HepG2 (cell line): ENCODE results near the gene ETV5. TPM values are rescaled to one million over a fixed set of nuclear protein-coding genes. Genes with fewer than 3 reads are reported as not detected.
A peak's percentile ranks its signal among the peaks of the same experiment; 100 is the strongest.

Source experiments
- AHR ChIP-seq: IDR thresholded peaks from 2 replicates; pipeline ENCODE4 v1.6.1; 2018; ENCODE audit warnings: missing genetic modification reagents, missing compliant biosample characterization
- KLF16 ChIP-seq, 2 experiments: sonication (generic) in 1 of 2; formaldehyde crosslinking in 1 of 2; IDR thresholded peaks; 2 replicates each; pipeline versions ENCODE4 v1.6.1 to v1.8.0; 2016 to 2023; ENCODE audit warnings: missing genetic modification reagents in 2 of 2, missing compliant biosample characterization in 1 of 2
- MED13 ChIP-seq: sonication (generic); formaldehyde crosslinking; IDR thresholded peaks from 2 replicates; pipeline ENCODE4 v1.5.0; 2020; ENCODE audit warnings: missing genetic modification reagents
- NCOA1 ChIP-seq: sonication (generic); formaldehyde crosslinking; IDR thresholded peaks from 2 replicates; pipeline ENCODE4 v1.9.0; 2021; ENCODE audit warnings: missing genetic modification reagents
- NFYC ChIP-seq: IDR thresholded peaks from 2 replicates; pipeline ENCODE4 v1.6.1; 2016; ENCODE audit warnings: missing genetic modification reagents, missing compliant biosample characterization
- ONECUT2 ChIP-seq: sonication (generic); formaldehyde crosslinking; IDR thresholded peaks from 2 replicates; pipeline ENCODE4 v1.4.0; 2020; ENCODE audit warnings: missing genetic modification reagents
- ZBTB7A ChIP-seq: sonication (generic); formaldehyde crosslinking; IDR thresholded peaks from 2 replicates; pipeline ENCODE4 v1.8.0; 2022; ENCODE audit warnings: mild to moderate bottlenecking, missing genetic modification reagents
- ZBTB7B ChIP-seq: sonication (generic); formaldehyde crosslinking; IDR thresholded peaks from 2 replicates; pipeline ENCODE4 v1.4.0; 2020; ENCODE audit warnings: missing genetic modification reagents
- ZFX ChIP-seq: sonication (generic); formaldehyde crosslinking; IDR thresholded peaks from 2 replicates; pipeline ENCODE4 v1.4.0; 2020; ENCODE audit warnings: mild to moderate bottlenecking, low read depth, missing genetic modification reagents, moderate library complexity
- ZHX2 ChIP-seq, 2 experiments: sonication (generic) in 1 of 2; formaldehyde crosslinking in 1 of 2; IDR thresholded peaks; 2 replicates each; pipeline versions ENCODE4 v1.6.1 to v1.9.0; 2014 to 2022; ENCODE audit warnings: antibody characterized with exemption in 1 of 2, borderline replicate concordance in 1 of 2, inconsistent platforms in 1 of 2, low read depth in 1 of 2, missing genetic modification reagents in 1 of 2
- ZNF3 ChIP-seq: IDR thresholded peaks from 2 replicates; pipeline ENCODE4 v1.7.0; 2017; ENCODE audit warnings: inconsistent platforms
- ZNF329 ChIP-seq: sonication (generic); formaldehyde crosslinking; IDR thresholded peaks from 2 replicates; pipeline ENCODE4 v1.9.0; 2021; ENCODE audit warnings: low read depth, mild to moderate bottlenecking, missing genetic modification reagents
- ZNF510 ChIP-seq: sonication (generic); formaldehyde crosslinking; IDR thresholded peaks from 2 replicates; pipeline ENCODE4 v1.4.0; 2020; ENCODE audit warnings: low read depth, mild to moderate bottlenecking, missing genetic modification reagents
- ZNF776 ChIP-seq: sonication (generic); formaldehyde crosslinking; IDR thresholded peaks from 2 replicates; pipeline ENCODE4 v1.4.0; 2020; ENCODE audit warnings: mild to moderate bottlenecking, missing genetic modification reagents
- polyA plus RNA-seq, 8 experiments: library from polyadenylated mRNA; depleted of rRNA in 3 of 8; stranded (reverse) in 7 of 8; unstranded in 1 of 8; fragments of >200 nt; fragmentation: Illumina TruSeq in 4 of 8; extraction: Trizol in 4 of 8; gene quantifications; 2 replicates each; pipeline versions ENCODE4 v1.2.1 to v1.2.3, GENCODE V29; 2011 to 2016; ENCODE audit warnings: low read depth in 4 of 8, missing spikeins in 1 of 8, mixed read lengths in 1 of 8; ENCODE audit not compliant: insufficient read depth in 1 of 8
- total RNA-seq, 5 experiments: library from RNA; depleted of rRNA; stranded (reverse); fragments of >200 nt; fragmentation: Illumina TruSeq; extraction: Trizol; gene quantifications; 2 replicates each; pipeline ENCODE4 v1.2.3, GENCODE V29; 2016; ENCODE audit warnings: low read depth in 1 of 5
- TF ChIP-seq, protein P1 (sequence below): sonication (generic); formaldehyde crosslinking; IDR thresholded peaks from 2 replicates; pipeline ENCODE4 v1.5.1; 2020; ENCODE audit warnings: mild to moderate bottlenecking, moderate library complexity, missing genetic modification reagents
- TF ChIP-seq, protein P2 (sequence below): sonication (generic); formaldehyde crosslinking; IDR thresholded peaks from 2 replicates; pipeline ENCODE4 v1.4.0; 2020; ENCODE audit warnings: low read depth, missing genetic modification reagents

ETV5 gene
- total and polyA plus RNA-seq, 2 of the 13 experiments (the other 11 are each of a cell fraction or from before 2014, with no cell fraction given) = 52.9 to 57.2 TPM

DNA sequence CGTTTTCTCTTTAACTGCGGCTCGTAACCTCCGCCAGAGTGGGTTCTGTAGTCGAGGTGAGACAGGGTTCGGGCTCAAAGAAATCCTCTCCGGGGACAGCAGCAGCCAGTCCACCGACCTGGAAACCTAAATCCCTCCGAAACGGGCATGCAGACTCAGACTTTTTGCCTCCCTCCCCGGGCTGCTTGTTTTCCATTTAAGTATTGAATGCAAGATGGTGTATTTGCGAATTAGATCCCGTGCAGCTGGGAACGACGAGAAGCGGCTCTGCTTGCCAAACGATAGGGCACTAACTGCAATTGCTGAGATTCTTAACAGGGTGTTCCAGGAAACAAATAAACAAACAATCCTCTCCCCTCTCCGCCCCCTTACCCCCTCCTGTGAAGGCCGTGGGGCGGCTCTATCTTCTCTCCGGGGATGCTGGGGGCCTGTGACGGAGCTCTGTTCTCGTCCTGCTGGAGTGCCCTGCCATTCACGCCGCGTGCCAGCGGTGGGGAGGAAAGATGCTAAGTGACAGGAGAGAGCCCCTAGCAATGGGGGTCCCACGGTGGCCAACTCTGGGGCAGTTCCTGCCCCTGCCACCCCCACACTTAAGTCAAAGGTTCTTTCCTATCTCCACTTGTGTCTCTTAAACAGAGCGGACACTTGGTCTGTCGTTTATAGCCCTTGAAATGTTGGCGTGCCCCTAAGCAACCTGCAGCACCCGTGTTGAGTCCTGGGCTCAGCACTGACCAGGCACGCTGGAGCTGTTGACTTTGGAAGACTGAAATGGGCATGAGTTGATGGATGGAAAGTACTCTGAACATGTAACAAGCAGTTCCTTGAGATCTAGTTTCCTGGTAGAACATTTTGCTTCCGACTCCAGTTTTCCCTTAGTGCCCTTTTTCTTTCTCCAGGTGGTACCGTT, 1.3 kb upstream of the ETV5 start (continued):
- TF ChIP-seq, protein P1, sequence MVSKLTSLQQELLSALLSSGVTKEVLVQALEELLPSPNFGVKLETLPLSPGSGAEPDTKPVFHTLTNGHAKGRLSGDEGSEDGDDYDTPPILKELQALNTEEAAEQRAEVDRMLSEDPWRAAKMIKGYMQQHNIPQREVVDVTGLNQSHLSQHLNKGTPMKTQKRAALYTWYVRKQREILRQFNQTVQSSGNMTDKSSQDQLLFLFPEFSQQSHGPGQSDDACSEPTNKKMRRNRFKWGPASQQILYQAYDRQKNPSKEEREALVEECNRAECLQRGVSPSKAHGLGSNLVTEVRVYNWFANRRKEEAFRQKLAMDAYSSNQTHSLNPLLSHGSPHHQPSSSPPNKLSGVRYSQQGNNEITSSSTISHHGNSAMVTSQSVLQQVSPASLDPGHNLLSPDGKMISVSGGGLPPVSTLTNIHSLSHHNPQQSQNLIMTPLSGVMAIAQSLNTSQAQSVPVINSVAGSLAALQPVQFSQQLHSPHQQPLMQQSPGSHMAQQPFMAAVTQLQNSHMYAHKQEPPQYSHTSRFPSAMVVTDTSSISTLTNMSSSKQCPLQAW (CRISPR knock-in tag) = peak; percentile 5; the same call in 1 of the 2 replicates
- TF ChIP-seq, protein P2, sequence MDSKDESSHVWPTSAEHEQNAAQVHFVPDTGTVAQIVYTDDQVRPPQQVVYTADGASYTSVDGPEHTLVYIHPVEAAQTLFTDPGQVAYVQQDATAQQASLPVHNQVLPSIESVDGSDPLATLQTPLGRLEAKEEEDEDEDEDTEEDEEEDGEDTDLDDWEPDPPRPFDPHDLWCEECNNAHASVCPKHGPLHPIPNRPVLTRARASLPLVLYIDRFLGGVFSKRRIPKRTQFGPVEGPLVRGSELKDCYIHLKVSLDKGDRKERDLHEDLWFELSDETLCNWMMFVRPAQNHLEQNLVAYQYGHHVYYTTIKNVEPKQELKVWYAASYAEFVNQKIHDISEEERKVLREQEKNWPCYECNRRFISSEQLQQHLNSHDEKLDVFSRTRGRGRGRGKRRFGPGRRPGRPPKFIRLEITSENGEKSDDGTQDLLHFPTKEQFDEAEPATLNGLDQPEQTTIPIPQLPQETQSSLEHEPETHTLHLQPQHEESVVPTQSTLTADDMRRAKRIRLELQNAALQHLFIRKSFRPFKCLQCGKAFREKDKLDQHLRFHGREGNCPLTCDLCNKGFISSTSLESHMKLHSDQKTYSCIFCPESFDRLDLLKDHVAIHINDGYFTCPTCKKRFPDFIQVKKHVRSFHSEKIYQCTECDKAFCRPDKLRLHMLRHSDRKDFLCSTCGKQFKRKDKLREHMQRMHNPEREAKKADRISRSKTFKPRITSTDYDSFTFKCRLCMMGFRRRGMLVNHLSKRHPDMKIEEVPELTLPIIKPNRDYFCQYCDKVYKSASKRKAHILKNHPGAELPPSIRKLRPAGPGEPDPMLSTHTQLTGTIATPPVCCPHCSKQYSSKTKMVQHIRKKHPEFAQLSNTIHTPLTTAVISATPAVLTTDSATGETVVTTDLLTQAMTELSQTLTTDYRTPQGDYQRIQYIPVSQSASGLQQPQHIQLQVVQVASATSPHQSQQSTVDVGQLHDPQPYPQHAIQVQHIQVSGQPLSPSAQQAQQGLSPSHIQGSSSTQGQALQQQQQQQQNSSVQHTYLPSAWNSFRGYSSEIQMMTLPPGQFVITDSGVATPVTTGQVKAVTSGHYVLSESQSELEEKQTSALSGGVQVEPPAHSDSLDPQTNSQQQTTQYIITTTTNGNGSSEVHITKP = peak; percentile 85
- no peak for TF ChIP-seq ZNF329 (CRISPR knock-in tag)
- TF ChIP-seq KLF16 (CRISPR knock-in tag; IDR thresholded peaks at IDR 0.05) = 0 out of 4 replicates have a peak, but pooled peaks of 1 of the 2 experiments have one; percentile 20
- TF ChIP-seq MED13 = no peak
- TF ChIP-seq ZBTB7B (CRISPR knock-in tag) = 0 out of 2 replicates have a peak, but pooled peaks have one; percentile 29
- 0 out of 2 replicates have a peak, but pooled peaks have one; percentile 20 for TF ChIP-seq ZNF776 (CRISPR knock-in tag)
- no peak for TF ChIP-seq ZHX2 (IDR thresholded peaks at IDR 0.05; ENCODE audit: low read depth)
- no peak for TF ChIP-seq ZHX2 (CRISPR knock-in tag; IDR thresholded peaks at IDR 0.05; ENCODE audit: borderline replicate concordance)
- no peak for TF ChIP-seq ZNF510 (CRISPR knock-in tag)
- no peak for TF ChIP-seq NFYC (CRISPR knock-in tag)
- peak; percentile 8; the same call in 1 of the 2 replicates for TF ChIP-seq ZFX (CRISPR knock-in tag)
- TF ChIP-seq ONECUT2 (CRISPR knock-in tag) = no peak
- TF ChIP-seq ZNF3 = no peak
- TF ChIP-seq AHR (CRISPR knock-in tag) = 0 out of 2 replicates have a peak, but pooled peaks have one; percentile 34
- TF ChIP-seq NCOA1 (CRISPR knock-in tag) = no peak
- no peak for TF ChIP-seq ZBTB7A (CRISPR knock-in tag)
